ENCODE measurements around the gene KANSL1. TPM values are rescaled to one million over a fixed set of nuclear protein-coding genes. Genes with fewer than 3 reads are reported as not detected.
"Not testable (repeated sequence)": the region's sequence is repeated elsewhere in the genome, so short reads cannot be mapped to it uniquely, and the experiment has no call there.

Gene KANSL1
- total RNA-seq, 1 donor, result 63.2 TPM

DNA sequence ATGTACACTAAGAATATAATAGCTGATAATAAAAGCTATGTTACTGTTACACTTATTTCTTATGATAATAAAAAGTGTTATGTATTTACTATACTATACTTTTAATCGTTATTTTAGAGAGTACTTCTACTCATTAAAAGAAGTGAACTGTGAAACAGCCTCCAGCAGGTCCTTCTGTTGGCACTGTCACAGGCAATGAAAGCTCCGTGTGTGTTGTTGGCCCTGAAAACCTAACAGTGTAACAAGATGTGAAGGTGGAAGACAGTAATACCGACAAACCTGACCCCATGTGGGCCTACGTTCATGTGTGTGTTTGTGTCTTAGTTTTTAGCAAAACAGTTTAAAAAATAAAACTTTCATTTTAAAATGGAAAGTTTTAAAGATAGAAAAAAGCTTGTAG is 102.4 kb downstream of the KANSL1 start:
- no peak for DNase-seq (ENCODE audit: low read depth)
- H3K4me3 ChIP-seq (ENCODE audit: low read depth, low read length), result no peak overlapping the region
- TF ChIP-seq CTCF (IDR thresholded peaks at IDR 0.05; ENCODE audit: insufficient read depth, low read length), result no peak

- TF ChIP-seq CTCF (IDR thresholded peaks at IDR 0.05; ENCODE audit: insufficient read depth, low read length), result no peak
Observed at GRCh38 chr17:46089389-46089965, 103.8 kb downstream of the KANSL1 start.

DNA sequence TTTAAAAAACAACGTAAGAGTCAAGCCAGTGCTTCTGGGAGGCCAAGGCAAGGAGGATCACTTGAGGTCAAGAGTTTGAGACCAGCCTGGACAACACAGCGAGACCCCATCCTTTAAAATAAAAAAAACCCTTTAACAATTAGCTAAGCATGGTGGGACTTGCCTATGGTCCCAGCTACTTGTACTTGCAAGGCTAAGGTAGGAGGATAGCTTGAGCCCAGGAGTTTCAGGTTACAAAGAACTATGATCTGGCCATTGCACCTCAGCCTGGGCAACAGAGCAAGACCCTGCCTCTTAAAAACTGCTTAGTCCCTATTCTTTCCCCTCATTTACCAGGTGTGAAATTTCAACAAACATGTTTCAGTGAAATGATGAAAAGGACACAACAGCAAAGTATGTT is 104.6 kb downstream of the KANSL1 start:
- DNase-seq (ENCODE audit: low read depth), result no peak
- TF ChIP-seq CTCF (IDR thresholded peaks at IDR 0.05; ENCODE audit: insufficient read depth, low read length), result no peak
- H3K4me3 ChIP-seq (ENCODE audit: low read depth, low read length), result no peak overlapping the region

More at GRCh38 chr17:46089389-46089965, 103.8 kb downstream of the KANSL1 start:
- no peak for DNase-seq (ENCODE audit: low read depth)
- no peak overlapping the region for H3K4me3 ChIP-seq (ENCODE audit: low read depth, low read length)

GRCh38 chr17:46087871-46088270 is 105.4 kb downstream of the KANSL1 start:
- not testable (repeated sequence) for DNase-seq (ENCODE audit: low read depth); H3K4me3 ChIP-seq (ENCODE audit: low read depth, low read length)

- H3K4me3 ChIP-seq (ENCODE audit: low read depth, low read length), result no peak overlapping the region
- no peak for DNase-seq (ENCODE audit: low read depth)
- TF ChIP-seq CTCF (IDR thresholded peaks at IDR 0.05; ENCODE audit: insufficient read depth, low read length), result no peak
Observed at GRCh38 chr17:46086821-46087220, 106.4 kb downstream of the KANSL1 start.

DNA sequence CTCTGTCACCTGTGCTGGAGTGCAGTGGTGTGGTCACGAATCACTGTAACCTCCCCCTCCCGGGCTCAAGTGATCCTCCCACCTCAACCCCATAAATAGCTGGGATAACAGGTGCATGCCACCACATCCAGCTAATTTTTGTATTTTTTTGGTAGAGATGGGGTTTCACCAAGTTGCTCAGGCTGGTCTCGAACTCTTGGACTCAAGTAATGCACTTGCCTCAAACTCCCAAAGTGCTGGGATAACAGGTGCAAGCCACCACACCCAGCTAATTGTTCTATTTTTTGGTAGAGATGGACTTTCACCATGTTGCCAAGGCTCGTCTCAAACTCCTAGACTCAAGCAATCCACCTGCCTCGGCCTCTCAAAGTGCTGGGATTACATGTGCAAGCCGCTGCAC is 107.7 kb downstream of the KANSL1 start:
- H3K4me3 ChIP-seq (ENCODE audit: low read depth, low read length), result no peak overlapping the region
- TF ChIP-seq CTCF (IDR thresholded peaks at IDR 0.05; ENCODE audit: insufficient read depth, low read length), result no peak
- DNase-seq (ENCODE audit: low read depth), result no peak

- TF ChIP-seq CTCF (IDR thresholded peaks at IDR 0.05; ENCODE audit: insufficient read depth, low read length), result no peak
- no peak for DNase-seq (ENCODE audit: low read depth)
- no peak overlapping the region for H3K4me3 ChIP-seq (ENCODE audit: low read depth, low read length)
Observed at GRCh38 chr17:46082257-46082656, 111.0 kb downstream of the KANSL1 start.

Measured in fibroblast of the aortic adventitia (primary cell).